Mucosa of stomach (tissue), 1 donor: ENCODE data around the gene GPR39.

Experiments used
- H3K27me3 ChIP-seq: one replicate; pipeline ENCODE4 v1.7.0; 2013; ENCODE audit warnings: mild to moderate bottlenecking, low read length; ENCODE audit not compliant: control insufficient read depth, insufficient read depth
- H3K36me3 ChIP-seq: one replicate; pipeline ENCODE4 v1.7.0; 2013; ENCODE audit warnings: low read length; ENCODE audit not compliant: control insufficient read depth, insufficient read depth
- H3K4me1 ChIP-seq: one replicate; pipeline ENCODE4 v1.7.0; 2013; ENCODE audit warnings: mild to moderate bottlenecking, low read length; ENCODE audit not compliant: control insufficient read depth, insufficient read depth
- H3K4me3 ChIP-seq: one replicate; pipeline ENCODE4 v1.7.0; 2013; ENCODE audit warnings: low read length
- H3K9ac ChIP-seq: one replicate; pipeline ENCODE4 v1.7.0; 2013; ENCODE audit warnings: mild to moderate bottlenecking, low read length, moderate library complexity
- H3K9me3 ChIP-seq: one replicate; pipeline ENCODE4 v1.7.0; 2013; ENCODE audit warnings: mild to moderate bottlenecking, low read length, moderate library complexity; ENCODE audit not compliant: control insufficient read depth
- donor health status: Pancreatic carcinoma.

GPR39 gene

GRCh38 chr2:132620115-132620514 lies 203.5 kb downstream of the GPR39 start:
- Histone ChIP-seq H3K4me3 (no peak overlapping the region), H3K27me3 (no peaks in the 10 kb centered on the region), H3K4me1 (peaks cover 17% of the 10 kb centered on the region), H3K9me3 (no peaks in the 10 kb centered on the region), H3K36me3 (no peaks in the 10 kb centered on the region), H3K9ac (no peak overlapping the region)

- Histone ChIP-seq H3K4me3 (no peak overlapping the region), H3K27me3 (no peaks in the 10 kb centered on the region), H3K36me3 (no peaks in the 10 kb centered on the region), H3K9ac (no peak overlapping the region), H3K9me3 (no peaks in the 10 kb centered on the region), H3K4me1 (peaks cover 17% of the 10 kb centered on the region)
Observed at GRCh38 chr2:132621131-132621875, 204.7 kb downstream of the GPR39 start.

GRCh38 chr2:132623096-132623839 lies 206.7 kb downstream of the GPR39 start:
- Histone ChIP-seq H3K27me3 (no peaks in the 10 kb centered on the region), H3K4me1 (peaks cover 17% of the 10 kb centered on the region), H3K36me3 (no peaks in the 10 kb centered on the region), H3K9me3 (no peaks in the 10 kb centered on the region), H3K9ac (no peak overlapping the region), H3K4me3 (no peak overlapping the region)

GRCh38 chr2:132627536-132627935 lies 210.9 kb downstream of the GPR39 start:
- no peak overlapping the region for H3K9ac ChIP-seq
- no peak overlapping the region for H3K4me3 ChIP-seq
- no peaks in the 10 kb centered on the region for H3K36me3 ChIP-seq
- peaks cover 16% of the 10 kb centered on the region for H3K4me1 ChIP-seq
- no peaks in the 10 kb centered on the region for H3K27me3 ChIP-seq
- H3K9me3 ChIP-seq = no peaks in the 10 kb centered on the region

GRCh38 chr2:132632000-132632649 lies 215.5 kb downstream of the GPR39 start:
- no peaks in the 10 kb centered on the region for H3K27me3 ChIP-seq
- H3K4me1 ChIP-seq = peaks cover 7% of the 10 kb centered on the region
- no peak overlapping the region for H3K9ac ChIP-seq
- H3K9me3 ChIP-seq = no peaks in the 10 kb centered on the region
- no peak overlapping the region for H3K4me3 ChIP-seq
- no peaks in the 10 kb centered on the region for H3K36me3 ChIP-seq

- no peak overlapping the region for H3K4me3 ChIP-seq
- H3K9ac ChIP-seq = no peak overlapping the region
- no peaks in the 10 kb centered on the region for H3K27me3 ChIP-seq
- H3K36me3 ChIP-seq = no peaks in the 10 kb centered on the region
- H3K4me1 ChIP-seq = peaks cover 10% of the 10 kb centered on the region
- no peaks in the 10 kb centered on the region for H3K9me3 ChIP-seq
Observed at GRCh38 chr2:132633635-132634034, 217.0 kb downstream of the GPR39 start.

- Histone ChIP-seq H3K9me3 (no peaks in the 10 kb centered on the region), H3K4me1 (peaks cover 10% of the 10 kb centered on the region)
Observed at GRCh38 chr2:132636346-132636745, 219.7 kb downstream of the GPR39 start.

GRCh38 chr2:132638313-132639040 lies 221.9 kb downstream of the GPR39 start:
- Histone ChIP-seq H3K9ac (no peak overlapping the region), H3K9me3 (no peaks in the 10 kb centered on the region), H3K4me3 (no peak overlapping the region), H3K4me1 (peaks cover 3% of the 10 kb centered on the region), H3K27me3 (no peaks in the 10 kb centered on the region), H3K36me3 (no peaks in the 10 kb centered on the region)

More at GRCh38 chr2:132636346-132636745, 219.7 kb downstream of the GPR39 start:
- H3K9ac ChIP-seq = no peak overlapping the region
- no peak overlapping the region for H3K4me3 ChIP-seq
- H3K36me3 ChIP-seq = no peaks in the 10 kb centered on the region
- H3K27me3 ChIP-seq = no peaks in the 10 kb centered on the region

- no peaks in the 10 kb centered on the region for H3K27me3 ChIP-seq
Observed at GRCh38 chr2:132640116-132640515, 223.5 kb downstream of the GPR39 start.

GRCh38 chr2:132641819-132642218 lies 225.2 kb downstream of the GPR39 start:
- no peak overlapping the region for H3K9ac ChIP-seq

More at GRCh38 chr2:132640116-132640515, 223.5 kb downstream of the GPR39 start:
- no peak overlapping the region for H3K9ac ChIP-seq
- H3K36me3 ChIP-seq = no peaks in the 10 kb centered on the region
- no peaks in the 10 kb centered on the region for H3K9me3 ChIP-seq
- H3K4me3 ChIP-seq = no peak overlapping the region
- peaks cover 3% of the 10 kb centered on the region for H3K4me1 ChIP-seq

GRCh38 chr2:132642415-132642814 lies 225.8 kb downstream of the GPR39 start:
- Histone ChIP-seq H3K27me3 (no peaks in the 10 kb centered on the region), H3K4me1 (no peaks in the 10 kb centered on the region), H3K9me3 (no peaks in the 10 kb centered on the region), H3K4me3 (no peak overlapping the region), H3K36me3 (no peaks in the 10 kb centered on the region), H3K9ac (no peak overlapping the region)

More at GRCh38 chr2:132641819-132642218, 225.2 kb downstream of the GPR39 start:
- Histone ChIP-seq H3K9me3 (no peaks in the 10 kb centered on the region), H3K27me3 (no peaks in the 10 kb centered on the region), H3K36me3 (no peaks in the 10 kb centered on the region), H3K4me3 (no peak overlapping the region), H3K4me1 (peaks cover 3% of the 10 kb centered on the region)
